Body of pancreas (tissue), 4 donors: ENCODE results near the gene PCBP3. TPM values are rescaled to one million over a fixed set of nuclear protein-coding genes. Genes with fewer than 3 reads are reported as not detected.

Experiments used
- ATAC-seq: fragments of 150-250 bp; one replicate; pipeline ENCODE4 v1.9.1; 2016
- DNase-seq, 4 donors: peaks; one replicate each; pipeline ENCODE4 v3.0.0-alpha.2; 2019
- H3K27ac ChIP-seq, 4 donors: fragments of 200-600 bp; sonication (generic); 1 replicate in 3 of 4; 2 replicates in 1 of 4; pipeline versions ENCODE4 v1.5.1 to v1.6.1; 2016 to 2019; ENCODE audit warnings: mild to moderate bottlenecking in 1 of 4, mixed read lengths in 1 of 4, moderate library complexity in 1 of 4
- H3K27me3 ChIP-seq, 2 donors: fragments of 200-600 bp; sonication (generic); one replicate each; pipeline ENCODE4 v1.6.0; 2016; ENCODE audit warnings: mild to moderate bottlenecking in 1 of 2
- H3K36me3 ChIP-seq, 2 donors: fragments of 200-600 bp; sonication (generic); replicated peaks in 1 of 2; 2 replicates each; pipeline ENCODE4 v1.5.1; 2016; ENCODE audit warnings: low read depth in 2 of 2; ENCODE audit not compliant: insufficient read depth in 1 of 2
- H3K4me1 ChIP-seq: fragments of 200-600 bp; sonication (generic); one replicate; pipeline ENCODE4 v1.6.0; 2016
- H3K4me3 ChIP-seq, 2 donors: fragments of 200-600 bp; sonication (generic); 1 replicate in 1 of 2; 2 replicates in 1 of 2; pipeline ENCODE4 v1.5.1; 2016 to 2019
- H3K9me3 ChIP-seq, 3 donors: fragments of 200-600 bp; sonication (generic); 1 replicate in 2 of 3; 2 replicates in 1 of 3; pipeline ENCODE4 v1.5.1; 2016
- CTCF ChIP-seq, 7 experiments: fragments of 450-650 bp in 4 of 7; fragments of 200-600 bp in 3 of 7; sonication (generic) in 3 of 7; IDR thresholded peaks; one replicate each; pipeline ENCODE4 v1.5.1; 2016 to 2019; ENCODE audit warnings: antibody characterized with exemption in 7 of 7
- POLR2A ChIP-seq, 3 donors: fragments of 450-650 bp; IDR thresholded peaks; one replicate each; pipeline ENCODE4 v1.6.1; 2016; ENCODE audit warnings: antibody characterized with exemption in 3 of 3, mild to moderate bottlenecking in 2 of 3
- WGBS, 2 donors: methylation state at CpG; one replicate each; pipeline ENCODE4 v1.1.5; 2017; 5-methylcytosine and 5-hydroxymethylcytosine counted together
- intact Hi-C: fragments of 100-400 bp; cut with DNase I; formaldehyde crosslinking; loops from one replicate; pipeline ENCODE4 v1.15.1; 2023
- total RNA-seq, 2 donors: library from RNA; depleted of rRNA; stranded (reverse); fragments of >200 nt; gene quantifications; one replicate each; pipeline ENCODE4 v1.1.0, GENCODE V29; 2016

Gene PCBP3
- total RNA-seq, 2 donors from 2014 or later: 1.3 to 4.6 TPM

DNA sequence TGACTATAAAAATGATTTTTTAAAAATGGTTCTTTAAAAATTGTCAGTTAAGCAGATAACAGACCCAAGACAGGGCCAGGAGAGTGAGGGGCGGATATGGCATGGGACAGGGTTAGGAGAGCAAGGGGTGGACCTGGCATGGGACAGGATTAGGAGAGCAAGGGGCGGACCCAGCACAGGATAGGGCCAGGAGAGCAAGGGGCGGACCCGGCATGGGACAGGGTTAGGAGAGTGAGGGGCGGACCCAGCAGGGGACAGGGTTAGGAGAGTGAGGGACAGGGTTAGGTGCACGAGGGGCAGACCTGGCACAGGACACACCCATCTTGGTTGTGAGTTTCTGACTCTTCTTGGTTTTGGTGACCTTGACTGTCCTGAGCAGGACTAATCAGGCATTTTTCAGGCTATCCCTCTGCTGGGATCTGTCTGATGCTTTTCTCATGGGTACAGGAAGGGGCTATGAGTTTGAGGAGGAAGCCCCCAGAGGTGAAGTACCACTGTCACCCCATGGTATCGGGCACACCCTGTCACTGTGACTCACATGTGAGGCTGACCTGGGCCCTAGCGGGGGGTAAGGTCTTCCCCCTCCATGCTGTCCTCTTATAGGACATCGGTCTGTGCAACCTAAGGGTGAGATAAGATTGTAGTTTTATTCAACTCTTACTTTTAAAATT is 179.0 kb downstream of the PCBP3 start:
- Histone ChIP-seq H3K4me1 (no peaks in the 10 kb centered on the region), H3K27ac (no peak overlapping the region), H3K9me3 (no peaks in the 10 kb centered on the region), H3K36me3 (no peaks in the 10 kb centered on the region), H3K27me3 (no peaks in the 10 kb centered on the region), H3K4me3 (no peak overlapping the region)
- WGBS, 2 donors: 55 to 65% methylated on average over 9 of the region's 9 CpGs
- ATAC-seq (no peak), DNase-seq (no peak)
- intact Hi-C loops: loop anchor here (10.0 kb wide), 1 partner anchor 268 kb away; no protein-coding TSS in a partner anchor
- no peak for TF ChIP-seq CTCF (IDR thresholded peaks at IDR 0.05)
- no peak for TF ChIP-seq POLR2A (IDR thresholded peaks at IDR 0.05)

- no peaks in the 10 kb centered on the region for H3K27me3 ChIP-seq
- H3K36me3 ChIP-seq: no peaks in the 10 kb centered on the region
- H3K27ac ChIP-seq: no peak overlapping the region
- ATAC-seq: no peak
- TF ChIP-seq POLR2A (IDR thresholded peaks at IDR 0.05): no peak
- no peak for TF ChIP-seq CTCF (IDR thresholded peaks at IDR 0.05)
- no peak for DNase-seq
- no peaks in the 10 kb centered on the region for H3K9me3 ChIP-seq
- H3K4me1 ChIP-seq: no peaks in the 10 kb centered on the region
- 80 to 83% methylated on average over 16 of the region's 16 CpGs for WGBS, 2 donors
- intact Hi-C loops: loop anchor here (10.0 kb wide), 1 partner anchor 268 kb away; no protein-coding TSS in a partner anchor
- no peak overlapping the region for H3K4me3 ChIP-seq
Observed at GRCh38 chr21:45823100-45823681, 179.7 kb downstream of the PCBP3 start.

GRCh38 chr21:45824546-45825215 is 181.2 kb downstream of the PCBP3 start:
- H3K36me3 ChIP-seq: no peaks in the 10 kb centered on the region
- DNase-seq (no peak), ATAC-seq (no peak)
- H3K27me3 ChIP-seq: no peaks in the 10 kb centered on the region
- intact Hi-C loops: loop anchor here (10.0 kb wide), 1 partner anchor 270 kb away; no protein-coding TSS in a partner anchor
- no peak overlapping the region for H3K4me3 ChIP-seq
- TF ChIP-seq POLR2A (IDR thresholded peaks at IDR 0.05): no peak
- TF ChIP-seq CTCF (IDR thresholded peaks at IDR 0.05): no peak
- no peak overlapping the region for H3K27ac ChIP-seq
- H3K4me1 ChIP-seq: no peaks in the 10 kb centered on the region
- no peaks in the 10 kb centered on the region for H3K9me3 ChIP-seq
- WGBS, 2 donors: 78 to 79% methylated on average over 7 to 8 of the region's 8 CpGs

DNA sequence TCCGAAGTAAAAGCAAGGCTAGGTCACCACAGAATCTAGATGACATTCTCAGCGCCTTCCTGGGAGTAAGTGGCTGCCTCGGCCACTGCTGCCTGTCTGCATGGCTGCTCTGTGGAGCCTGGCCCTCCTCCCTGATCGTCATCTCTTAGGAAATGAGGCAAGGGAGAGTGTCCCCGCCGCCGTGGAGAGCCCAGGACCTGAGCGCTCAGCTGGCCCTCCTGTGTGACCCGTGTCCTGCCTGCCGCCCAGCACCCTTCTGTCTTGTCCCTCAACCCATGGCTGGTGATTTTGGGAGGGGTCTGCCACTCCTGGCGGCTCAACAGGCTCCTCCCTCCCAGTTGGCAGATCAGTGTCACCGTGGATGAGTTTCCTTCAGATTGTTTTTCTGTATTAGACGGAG is 181.7 kb downstream of the PCBP3 start:
- no peak for TF ChIP-seq CTCF (IDR thresholded peaks at IDR 0.05)
- TF ChIP-seq POLR2A (IDR thresholded peaks at IDR 0.05): no peak
- no peaks in the 10 kb centered on the region for H3K36me3 ChIP-seq
- 55 to 67% methylated on average over 10 to 13 of the region's 13 CpGs for WGBS, 2 donors
- intact Hi-C loops: loop anchor here (10.0 kb wide), 1 partner anchor 270 kb away; no protein-coding TSS in a partner anchor
- no peaks in the 10 kb centered on the region for H3K27me3 ChIP-seq
- no peak overlapping the region for H3K27ac ChIP-seq
- no peaks in the 10 kb centered on the region for H3K4me1 ChIP-seq
- DNase-seq: no peak
- no peak for ATAC-seq
- no peaks in the 10 kb centered on the region for H3K9me3 ChIP-seq
- H3K4me3 ChIP-seq: no peak overlapping the region
